ENCODE data around the gene ASIC3.

DNA sequence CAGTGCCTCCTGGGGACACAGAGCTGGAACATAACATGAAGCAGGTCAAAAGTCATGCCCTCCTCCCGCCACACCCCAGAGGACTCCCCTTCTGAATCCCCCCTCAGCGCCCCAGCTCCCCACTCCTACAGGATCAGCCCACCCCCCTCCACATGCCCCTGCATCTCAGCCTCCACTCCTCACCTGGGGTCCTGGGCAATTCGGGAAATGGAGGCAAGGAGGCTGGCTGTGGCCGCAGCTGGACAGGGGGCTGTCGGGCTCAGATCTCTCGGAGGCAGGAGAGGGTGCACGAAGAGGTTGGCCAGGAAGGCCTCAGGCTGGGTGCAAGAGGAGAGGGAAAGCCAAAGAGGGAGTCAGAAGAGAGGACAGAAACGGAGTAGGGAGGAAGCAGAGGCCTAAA, 31.8 kb upstream of the ASIC3 start:
- TF ChIP-seq, protein P1, sequence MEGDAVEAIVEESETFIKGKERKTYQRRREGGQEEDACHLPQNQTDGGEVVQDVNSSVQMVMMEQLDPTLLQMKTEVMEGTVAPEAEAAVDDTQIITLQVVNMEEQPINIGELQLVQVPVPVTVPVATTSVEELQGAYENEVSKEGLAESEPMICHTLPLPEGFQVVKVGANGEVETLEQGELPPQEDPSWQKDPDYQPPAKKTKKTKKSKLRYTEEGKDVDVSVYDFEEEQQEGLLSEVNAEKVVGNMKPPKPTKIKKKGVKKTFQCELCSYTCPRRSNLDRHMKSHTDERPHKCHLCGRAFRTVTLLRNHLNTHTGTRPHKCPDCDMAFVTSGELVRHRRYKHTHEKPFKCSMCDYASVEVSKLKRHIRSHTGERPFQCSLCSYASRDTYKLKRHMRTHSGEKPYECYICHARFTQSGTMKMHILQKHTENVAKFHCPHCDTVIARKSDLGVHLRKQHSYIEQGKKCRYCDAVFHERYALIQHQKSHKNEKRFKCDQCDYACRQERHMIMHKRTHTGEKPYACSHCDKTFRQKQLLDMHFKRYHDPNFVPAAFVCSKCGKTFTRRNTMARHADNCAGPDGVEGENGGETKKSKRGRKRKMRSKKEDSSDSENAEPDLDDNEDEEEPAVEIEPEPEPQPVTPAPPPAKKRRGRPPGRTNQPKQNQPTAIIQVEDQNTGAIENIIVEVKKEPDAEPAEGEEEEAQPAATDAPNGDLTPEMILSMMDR (IDR thresholded peaks at IDR 0.05): no peak
- no peak for TF ChIP-seq POLR2A (IDR thresholded peaks at IDR 0.05)
- no peak for TF ChIP-seq EP300 (IDR thresholded peaks at IDR 0.05)
